Measurements from ENCODE around the gene TAGLN2. TPM values are rescaled to one million over a fixed set of nuclear protein-coding genes. Genes with fewer than 3 reads are reported as not detected.

The TAGLN2 gene
- polyA plus RNA-seq, 2 of the 4 experiments (the other 2 are of a cell fraction) = 536 to 811 TPM

- H3K9me3 ChIP-seq = no peaks in the 10 kb centered on the region
- H3K27ac ChIP-seq = no peak within 1 kb of the TSS
- no peak within 1 kb of the TSS for H3K4me3 ChIP-seq
- TF ChIP-seq SMC3 (IDR thresholded peaks at IDR 0.05) = no peak
- TF ChIP-seq RARB (CRISPR knock-in tag; IDR thresholded peaks at IDR 0.05) = no peak
- TF ChIP-seq KDM5A (IDR thresholded peaks at IDR 0.05) = no peak
- no peak for TF ChIP-seq HMGXB4 (CRISPR knock-in tag; IDR thresholded peaks at IDR 0.05; ENCODE audit: borderline replicate concordance)
- TF ChIP-seq PHF8 (IDR thresholded peaks at IDR 0.05; ENCODE audit: borderline replicate concordance, low read depth) = no peak
- no peak for TF ChIP-seq MAFK (IDR thresholded peaks at IDR 0.05; ENCODE audit: partially characterized antibody)
- TF ChIP-seq E2F6 (IDR thresholded peaks at IDR 0.05; ENCODE audit: borderline replicate concordance, low read depth) = no peak
- TF ChIP-seq JUN (IDR thresholded peaks at IDR 0.05) = no peak
- no peak for TF ChIP-seq HOXA7 (CRISPR knock-in tag; IDR thresholded peaks at IDR 0.05)
- no peak for TF ChIP-seq MYC (IDR thresholded peaks at IDR 0.05; ENCODE audit: borderline replicate concordance, low read length)
- no peak for TF ChIP-seq FOXS1 (CRISPR knock-in tag; IDR thresholded peaks at IDR 0.05)
- TF ChIP-seq EP300 (IDR thresholded peaks at IDR 0.05) = no peak
- TF ChIP-seq MAZ (IDR thresholded peaks at IDR 0.05; ENCODE audit: borderline replicate concordance, low read depth, low read length) = no peak
- TF ChIP-seq FOSL2 (IDR thresholded peaks at IDR 0.05) = no peak
- TF ChIP-seq FOSL2 (CRISPR knock-in tag; IDR thresholded peaks at IDR 0.05) = no peak
- no peak for TF ChIP-seq CEBPB (IDR thresholded peaks at IDR 0.05)
- TF ChIP-seq HOXB13 (CRISPR knock-in tag; IDR thresholded peaks at IDR 0.05; ENCODE audit: low read depth) = no peak
- TF ChIP-seq FOSB (CRISPR knock-in tag; IDR thresholded peaks at IDR 0.05) = no peak
- TF ChIP-seq HEYL (CRISPR knock-in tag; IDR thresholded peaks at IDR 0.05) = no peak
- ATAC-seq = peak; percentile 48 to 79; a peak in 5 of 6 replicates
- H3K4me1 ChIP-seq = peaks cover 5% of the 10 kb centered on the region; the same call in 1 of the 3 replicates
- ChIA-PET POLR2A (no interaction called here), CTCF (interaction anchor here (1.1 to 12.9 kb wide), 4 partner anchors 8 to 62 kb away, joined by 4 to 124 read pairs (median 12); partner anchors contain the start of gene IGSF9)
- 41% methylated on average over 11 of the region's 11 CpGs for WGBS (ENCODE audit: missing lambda C conversion rate)
- DNase-seq (ENCODE audit: low read depth in 1 of 2, low spot score in 1 of 2) = peak in 1 of 2 experiments; percentile 18
- 0 out of 3 replicates have a peak within 1 kb of the TSS, but pooled peaks have one; percentile 21 for H3K4me2 ChIP-seq
- FAIRE-seq = no peak
Measured at GRCh38 chr1:159953536-159954515, 28.5 kb upstream of the TAGLN2 start, which contains the start of gene SLAMF9. SLAMF9 (minus strand) TSS chr1:159954237; CDS start chr1:159954137, 100 bp downstream.

- Histone ChIP-seq H3K27ac (no peak overlapping the region), H3K9me3 (no peaks in the 10 kb centered on the region), H3K4me2 (no peak overlapping the region), H3K4me1 (peaks cover 5% of the 10 kb centered on the region; the same call in 1 of the 3 replicates), H3K4me3 (no peak overlapping the region)
- POLR2A ChIA-PET = no interaction called here
- DNase-seq (ENCODE audit: low read depth in 1 of 2, low spot score in 1 of 2) = no peak
- ATAC-seq = no peak
- WGBS (ENCODE audit: missing lambda C conversion rate) = 59% methylated on average over 5 of the region's 5 CpGs
- no peak for TF ChIP-seq HEYL (CRISPR knock-in tag; IDR thresholded peaks at IDR 0.05)
- no peak for FAIRE-seq
- CTCF ChIA-PET = interaction anchor here (1.0 to 12.9 kb wide), 6 partner anchors 7 to 755 kb away, joined by 3 to 124 read pairs (median 8); partner anchors contain the start of gene IGSF9
Measured at GRCh38 chr1:159952932-159953331, 27.6 kb upstream of the TAGLN2 start.

- FAIRE-seq (no peak), ATAC-seq (no peak), DNase-seq (ENCODE audit: low read depth in 1 of 2, low spot score in 1 of 2) (no peak)
- TF ChIP-seq NFE2L2 (conservative IDR thresholded peaks at IDR 0.05; ENCODE audit: low read length) (no peak), HDAC2 (IDR thresholded peaks at IDR 0.05) (no peak), RCOR1 (IDR thresholded peaks at IDR 0.05; ENCODE audit: low read depth, low read length) (no peak), BCL3 (IDR thresholded peaks at IDR 0.05) (no peak), ESRRA (IDR thresholded peaks at IDR 0.05; ENCODE audit: borderline replicate concordance, low read length) (no peak), ZNF302 (CRISPR knock-in tag; IDR thresholded peaks at IDR 0.05) (no peak), FOSB (CRISPR knock-in tag; IDR thresholded peaks at IDR 0.05) (no peak), GATA3 (IDR thresholded peaks at IDR 0.05; ENCODE audit: borderline replicate concordance) (no peak), RAD21 (conservative IDR thresholded peaks at IDR 0.05 in 1 of 2, IDR thresholded peaks at IDR 0.05 in 1 of 2) (no peak), EP300 (IDR thresholded peaks at IDR 0.05) (no peak), E2F6 (IDR thresholded peaks at IDR 0.05; ENCODE audit: borderline replicate concordance, low read depth) (no peak), USF2 (IDR thresholded peaks at IDR 0.05) (no peak), FOXS1 (CRISPR knock-in tag; IDR thresholded peaks at IDR 0.05) (no peak)
- H3K9me3 ChIP-seq = no peaks in the 10 kb centered on the region
- H3K27ac ChIP-seq = no peak overlapping the region
- H3K4me1 ChIP-seq = peaks cover 5% of the 10 kb centered on the region; the same call in 1 of the 3 replicates
- H3K4me2 ChIP-seq = no peak overlapping the region
- no peak overlapping the region for H3K4me3 ChIP-seq
- 4% methylated on average over 1 of the region's 1 CpG for WGBS (ENCODE audit: missing lambda C conversion rate)
- ChIA-PET POLR2A (no interaction called here), CTCF (interaction anchor here (1.1 to 12.9 kb wide), 5 partner anchors 15 to 753 kb away, joined by 3 to 124 read pairs (median 4); no protein-coding TSS in a partner anchor)
Measured at GRCh38 chr1:159951551-159951950, 26.2 kb upstream of the TAGLN2 start.

All from A549 (cell line).